Measurements from ENCODE around the gene PRKACB. TPM values are rescaled to one million over a fixed set of nuclear protein-coding genes. Genes with fewer than 3 reads are reported as not detected.

Gene PRKACB
- polyA plus RNA-seq, 6 donors from 2014 or later = 58.2 to 87.1 (median 66.4) TPM

Other genes starting within 250 kb of the PRKACB start
- gene TTLL7, start 145.1 kb upstream of the PRKACB start, polyA plus RNA-seq (ENCODE audit: low read depth in 6 of 6) = not detected
- gene SAMD13, start 157.4 kb downstream of the PRKACB start, polyA plus RNA-seq (ENCODE audit: low read depth in 6 of 6) = under 1 TPM in 3 of 6 donors, not detected in 3; 0.53 to 0.70 (median 0.55) TPM

Data from naive B cell (primary cell).